ENCODE results near the gene PREB.

DNA sequence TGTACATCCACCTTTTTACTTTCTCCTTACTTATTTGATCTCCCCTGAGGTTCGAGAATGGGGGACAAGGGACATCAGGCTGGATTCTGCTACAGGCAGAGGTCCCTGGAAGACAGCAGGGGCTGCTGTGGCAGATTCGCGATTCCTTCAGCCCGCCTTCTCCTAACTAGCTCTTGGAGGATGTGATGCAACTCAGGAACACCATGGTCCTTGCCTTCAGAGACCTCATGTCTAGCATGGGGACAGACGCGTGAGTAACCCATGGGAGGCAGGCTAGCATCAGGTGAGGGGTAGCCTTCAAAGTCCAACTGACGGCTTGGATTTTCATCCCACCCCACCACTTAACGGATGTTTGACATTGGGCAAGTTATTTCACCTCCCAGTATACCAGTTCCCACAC lies 13.5 kb upstream of the PREB start:
- TF ChIP-seq EZH2 (IDR thresholded peaks at IDR 0.05; ENCODE audit: low read depth): no peak
- TF ChIP-seq, protein P1, sequence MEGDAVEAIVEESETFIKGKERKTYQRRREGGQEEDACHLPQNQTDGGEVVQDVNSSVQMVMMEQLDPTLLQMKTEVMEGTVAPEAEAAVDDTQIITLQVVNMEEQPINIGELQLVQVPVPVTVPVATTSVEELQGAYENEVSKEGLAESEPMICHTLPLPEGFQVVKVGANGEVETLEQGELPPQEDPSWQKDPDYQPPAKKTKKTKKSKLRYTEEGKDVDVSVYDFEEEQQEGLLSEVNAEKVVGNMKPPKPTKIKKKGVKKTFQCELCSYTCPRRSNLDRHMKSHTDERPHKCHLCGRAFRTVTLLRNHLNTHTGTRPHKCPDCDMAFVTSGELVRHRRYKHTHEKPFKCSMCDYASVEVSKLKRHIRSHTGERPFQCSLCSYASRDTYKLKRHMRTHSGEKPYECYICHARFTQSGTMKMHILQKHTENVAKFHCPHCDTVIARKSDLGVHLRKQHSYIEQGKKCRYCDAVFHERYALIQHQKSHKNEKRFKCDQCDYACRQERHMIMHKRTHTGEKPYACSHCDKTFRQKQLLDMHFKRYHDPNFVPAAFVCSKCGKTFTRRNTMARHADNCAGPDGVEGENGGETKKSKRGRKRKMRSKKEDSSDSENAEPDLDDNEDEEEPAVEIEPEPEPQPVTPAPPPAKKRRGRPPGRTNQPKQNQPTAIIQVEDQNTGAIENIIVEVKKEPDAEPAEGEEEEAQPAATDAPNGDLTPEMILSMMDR (conservative IDR thresholded peaks at IDR 0.05): no peak
